Cardiac muscle cell (in vitro differentiated cells and primary cell): ENCODE measurements around the gene AP1G2. TPM values are rescaled to one million over a fixed set of nuclear protein-coding genes. Genes with fewer than 3 reads are reported as not detected.
"Not testable (repeated sequence)": the region's sequence is repeated elsewhere in the genome, so short reads cannot be mapped to it uniquely, and the experiment has no call there.

Experiments
- DNase-seq, 2 donors: peaks; one replicate each; pipeline versions ENCODE4 v3.0.0 to v3.0.0-alpha.2; 2010 to 2017; ENCODE audit warnings: low read depth in 1 of 2, low spot score in 1 of 2
- H3K27ac ChIP-seq: fragments of 200-600 bp; sonication (generic); 2 replicates; pipeline ENCODE4 v1.5.1; 2016
- H3K27me3 ChIP-seq: fragments of 200-600 bp; sonication (generic); 2 replicates; pipeline ENCODE4 v1.6.0; 2016; ENCODE audit warnings: control low read depth
- H3K36me3 ChIP-seq: fragments of 200-600 bp; sonication (generic); 2 replicates; pipeline ENCODE4 v1.5.1; 2016; ENCODE audit warnings: control low read depth
- H3K4me1 ChIP-seq: fragments of 200-600 bp; sonication (generic); 2 replicates; pipeline ENCODE4 v1.8.1; 2017; ENCODE audit warnings: low read depth, mild to moderate bottlenecking, mixed run types
- H3K4me3 ChIP-seq: fragments of 200-600 bp; sonication (generic); 2 replicates; pipeline ENCODE4 v1.5.1; 2016; ENCODE audit warnings: mild to moderate bottlenecking
- H3K9me3 ChIP-seq: fragments of 200-600 bp; sonication (generic); 2 replicates; pipeline ENCODE4 v1.5.1; 2017; ENCODE audit warnings: low read depth, mild to moderate bottlenecking, control low read depth
- polyA plus RNA-seq: library from polyadenylated mRNA; unstranded; fragments of >200 nt; fragmentation: Nextera tagmentation; extraction: Ambion mirVana; gene quantifications from 2 replicates; pipeline ENCODE4 v1.2.1, GENCODE V29; 2016
- total RNA-seq: library from RNA; depleted of rRNA; stranded (reverse); fragments of >200 nt; gene quantifications from 2 replicates; pipeline ENCODE4 v1.2.3, GENCODE V29; 2016
- TF ChIP-seq, protein P1 (sequence below): IDR thresholded peaks from 2 replicates; pipeline ENCODE4 v1.5.1; 2012; ENCODE audit warnings: low read depth, mild to moderate bottlenecking, low read length

Gene AP1G2
- total and polyA plus RNA-seq, 2 experiments from 2014 or later, result 123 to 141 TPM

DNA sequence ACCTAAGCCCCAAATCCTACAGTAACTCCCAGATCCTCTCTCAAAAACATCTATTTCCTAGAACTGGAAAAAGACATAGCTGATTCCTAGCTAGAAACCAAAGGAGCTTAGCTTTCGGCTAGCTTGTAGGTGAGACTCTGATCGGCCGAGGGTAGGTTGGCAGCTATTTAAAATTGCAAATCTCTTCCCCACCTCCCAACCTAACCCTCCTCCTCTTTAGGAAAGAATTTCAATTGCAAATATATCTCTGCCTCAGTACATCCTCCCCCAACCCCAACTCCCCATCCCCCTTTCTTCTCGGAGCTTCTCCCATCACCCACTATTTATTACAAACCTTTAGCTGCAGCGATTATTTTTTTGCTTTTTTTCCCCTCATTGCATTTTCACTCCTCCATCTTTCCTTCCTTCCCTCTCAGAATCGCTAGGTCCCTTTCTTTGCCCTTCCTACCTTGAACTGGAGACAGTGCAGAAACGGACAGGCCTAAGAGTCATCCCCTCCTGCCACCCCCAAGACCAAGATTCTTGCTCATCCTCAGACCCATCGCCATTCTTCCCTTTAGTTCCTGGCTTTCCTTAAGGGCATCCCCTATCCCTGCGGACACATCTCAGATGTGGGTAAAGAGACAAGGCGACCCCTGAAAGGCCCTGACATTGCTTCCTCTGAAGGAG, 29.4 kb downstream of the AP1G2 start:
- H3K9me3 ChIP-seq, result no peaks in the 10 kb centered on the region
- no peaks in the 10 kb centered on the region for H3K36me3 ChIP-seq
- TF ChIP-seq, protein P1, sequence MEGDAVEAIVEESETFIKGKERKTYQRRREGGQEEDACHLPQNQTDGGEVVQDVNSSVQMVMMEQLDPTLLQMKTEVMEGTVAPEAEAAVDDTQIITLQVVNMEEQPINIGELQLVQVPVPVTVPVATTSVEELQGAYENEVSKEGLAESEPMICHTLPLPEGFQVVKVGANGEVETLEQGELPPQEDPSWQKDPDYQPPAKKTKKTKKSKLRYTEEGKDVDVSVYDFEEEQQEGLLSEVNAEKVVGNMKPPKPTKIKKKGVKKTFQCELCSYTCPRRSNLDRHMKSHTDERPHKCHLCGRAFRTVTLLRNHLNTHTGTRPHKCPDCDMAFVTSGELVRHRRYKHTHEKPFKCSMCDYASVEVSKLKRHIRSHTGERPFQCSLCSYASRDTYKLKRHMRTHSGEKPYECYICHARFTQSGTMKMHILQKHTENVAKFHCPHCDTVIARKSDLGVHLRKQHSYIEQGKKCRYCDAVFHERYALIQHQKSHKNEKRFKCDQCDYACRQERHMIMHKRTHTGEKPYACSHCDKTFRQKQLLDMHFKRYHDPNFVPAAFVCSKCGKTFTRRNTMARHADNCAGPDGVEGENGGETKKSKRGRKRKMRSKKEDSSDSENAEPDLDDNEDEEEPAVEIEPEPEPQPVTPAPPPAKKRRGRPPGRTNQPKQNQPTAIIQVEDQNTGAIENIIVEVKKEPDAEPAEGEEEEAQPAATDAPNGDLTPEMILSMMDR, result no peak
- no peak for DNase-seq
- H3K27me3 ChIP-seq, result no peaks in the 10 kb centered on the region
- no peak overlapping the region for H3K27ac ChIP-seq
- peaks cover 11% of the 10 kb centered on the region for H3K4me1 ChIP-seq
- H3K4me3 ChIP-seq, result no peak overlapping the region

DNA sequence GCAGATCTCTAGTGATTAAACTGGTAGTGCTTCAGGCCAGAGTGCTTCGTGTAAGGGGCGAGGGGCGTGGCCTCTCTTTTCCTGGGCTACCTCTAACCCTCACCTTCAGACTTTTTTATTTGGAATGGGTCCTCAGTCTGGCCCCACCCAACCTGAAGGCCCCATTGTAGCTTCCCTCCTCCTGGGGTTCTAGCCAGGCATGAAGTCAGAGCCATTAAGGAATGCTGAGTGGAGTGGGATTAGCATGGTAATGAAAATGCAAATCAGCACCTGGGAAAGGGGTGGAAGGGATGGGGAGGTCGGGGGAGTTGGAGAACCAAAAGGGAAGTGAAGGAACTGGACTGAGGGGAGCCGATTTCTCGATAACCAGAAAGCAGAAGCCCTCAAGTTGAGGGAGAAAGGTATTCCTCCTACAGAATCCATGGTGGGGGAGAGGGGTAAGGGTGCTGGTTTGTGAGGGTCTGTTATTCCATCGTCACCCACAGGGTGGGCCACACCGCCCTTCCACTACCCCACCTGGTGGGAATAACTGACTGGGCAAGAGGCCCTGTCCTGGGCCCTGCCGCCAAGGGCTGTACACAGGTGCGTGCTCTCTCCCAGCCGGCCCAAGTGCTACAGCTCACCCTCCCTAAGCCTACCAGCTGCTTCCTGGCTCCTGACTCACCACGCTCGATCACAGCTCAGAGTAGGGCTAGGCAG, 30.1 kb downstream of the AP1G2 start:
- H3K27ac ChIP-seq, result no peak overlapping the region
- no peak for DNase-seq

DNA sequence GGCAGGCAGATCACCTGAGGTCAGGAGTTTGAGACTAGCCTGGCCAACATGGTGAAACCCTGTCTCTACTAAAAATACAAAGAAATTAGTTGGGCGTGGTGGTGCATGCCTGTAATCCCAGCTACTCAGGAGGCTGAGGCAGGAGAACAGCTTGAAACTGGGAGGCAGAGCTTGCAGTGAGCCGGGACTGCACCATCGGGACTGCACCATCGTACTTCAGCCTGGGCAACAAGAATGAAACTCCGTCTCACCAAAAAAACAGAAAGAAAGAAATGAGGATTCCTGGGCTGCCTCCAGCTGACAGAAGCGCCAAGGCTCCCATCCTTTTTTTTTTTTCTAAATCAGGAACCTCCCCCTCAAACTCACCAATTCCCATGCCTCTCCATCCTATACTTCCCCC, 30.7 kb downstream of the AP1G2 start:
- H3K9me3 ChIP-seq, H3K27me3 ChIP-seq, DNase-seq, H3K36me3 ChIP-seq, H3K27ac ChIP-seq, H3K4me3 ChIP-seq: not testable (repeated sequence)
- H3K4me1 ChIP-seq, result peaks cover 11% of the 10 kb centered on the region

More for the DNA sequence above, 30.1 kb downstream of the AP1G2 start:
- H3K27me3 ChIP-seq, result no peaks in the 10 kb centered on the region
- no peak overlapping the region for H3K4me3 ChIP-seq
- H3K9me3 ChIP-seq, result no peaks in the 10 kb centered on the region
- H3K36me3 ChIP-seq, result no peaks in the 10 kb centered on the region
- peaks cover 11% of the 10 kb centered on the region for H3K4me1 ChIP-seq
- TF ChIP-seq, protein P1, result no peak

DNA sequence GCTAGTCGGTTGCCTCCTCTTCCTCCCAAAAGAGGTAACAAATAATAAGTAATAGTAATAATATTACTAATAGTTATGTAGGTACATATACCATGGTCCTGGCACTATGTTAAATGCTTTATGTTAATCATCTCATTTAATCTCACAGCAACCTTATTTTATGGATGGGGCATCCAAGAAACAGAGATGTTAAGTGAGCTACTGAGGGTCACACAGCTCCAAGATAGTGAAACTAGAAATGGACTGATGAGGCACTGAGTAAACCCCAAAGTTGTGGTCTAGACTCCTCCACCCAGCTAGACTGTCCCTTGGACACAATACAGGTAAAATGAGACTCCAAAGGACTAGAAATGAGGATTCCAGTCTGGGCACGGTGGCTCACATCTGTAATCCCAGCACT, 31.1 kb downstream of the AP1G2 start:
- H3K27ac ChIP-seq, result no peak overlapping the region
- H3K4me1 ChIP-seq, result peaks cover 11% of the 10 kb centered on the region
- no peak overlapping the region for H3K4me3 ChIP-seq
- H3K36me3 ChIP-seq, result no peaks in the 10 kb centered on the region
- no peaks in the 10 kb centered on the region for H3K27me3 ChIP-seq
- TF ChIP-seq, protein P1, result no peak
- no peaks in the 10 kb centered on the region for H3K9me3 ChIP-seq
- no peak for DNase-seq

DNA sequence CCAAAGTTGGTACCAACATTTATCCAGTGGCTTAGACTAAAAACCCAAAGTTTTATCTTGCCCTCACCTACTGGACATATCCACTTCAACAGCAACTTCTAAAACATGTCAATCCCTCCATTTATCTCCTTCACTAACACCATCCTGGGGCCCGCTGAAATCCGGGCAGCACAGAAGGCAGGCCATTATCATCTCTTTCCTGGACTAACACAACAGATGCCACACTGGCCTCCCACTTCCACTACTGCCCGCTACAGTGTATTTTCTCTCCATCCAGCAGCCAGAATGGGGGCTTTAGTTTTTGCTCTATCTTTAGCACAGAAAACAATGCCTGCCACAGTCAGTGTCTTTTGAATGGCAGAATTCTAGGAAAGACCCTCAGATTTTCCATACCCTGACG, 31.6 kb downstream of the AP1G2 start:
- Histone ChIP-seq H3K27ac (no peak overlapping the region), H3K4me3 (no peak overlapping the region), H3K4me1 (peaks cover 11% of the 10 kb centered on the region), H3K36me3 (no peaks in the 10 kb centered on the region), H3K9me3 (no peaks in the 10 kb centered on the region), H3K27me3 (no peaks in the 10 kb centered on the region)
- no peak for DNase-seq
- TF ChIP-seq, protein P1, result no peak
